LNCAP (cell line): ENCODE measurements around the gene KCNMA1.

ENCODE experiments used
- CTCF ChIP-seq: fragments of 450-650 bp; IDR thresholded peaks from 2 replicates; pipeline ENCODE4 v1.5.1; 2017; ENCODE audit warnings: mild to moderate bottlenecking

The KCNMA1 gene

GRCh38 chr10:76866841-76867586, 770.6 kb downstream of the KCNMA1 start:
- TF ChIP-seq CTCF: no peak

- no peak for TF ChIP-seq CTCF
Measured at GRCh38 chr10:76864922-76865321, 772.7 kb downstream of the KCNMA1 start.

- TF ChIP-seq CTCF: no peak
Measured at GRCh38 chr10:76858721-76859120, 778.9 kb downstream of the KCNMA1 start.

GRCh38 chr10:76840802-76841201, 796.8 kb downstream of the KCNMA1 start:
- TF ChIP-seq CTCF: peak; percentile 8; the same call in 1 of the 2 replicates

GRCh38 chr10:76839276-76839675, 798.3 kb downstream of the KCNMA1 start:
- TF ChIP-seq CTCF: no peak

GRCh38 chr10:76830218-76830617, 807.4 kb downstream of the KCNMA1 start:
- TF ChIP-seq CTCF: no peak

GRCh38 chr10:76829724-76830123, 807.9 kb downstream of the KCNMA1 start:
- no peak for TF ChIP-seq CTCF
